Hepatocyte (in vitro differentiated cells): ENCODE data around the gene PRDM15.

Experiments used
- CTCF ChIP-seq: fragments of 200-600 bp; sonication (generic); IDR thresholded peaks from 2 replicates; pipeline ENCODE4 v1.5.1; 2016; ENCODE audit warnings: antibody characterized with exemption, mild to moderate bottlenecking; ENCODE audit not compliant: poor library complexity
- EZH2 ChIP-seq: fragments of 200-600 bp; sonication (generic); IDR thresholded peaks from 2 replicates; pipeline ENCODE4 v1.6.1; 2016; ENCODE audit warnings: antibody characterized with exemption, mild to moderate bottlenecking, borderline replicate concordance

- TF ChIP-seq CTCF (no peak), EZH2 (no peak)
These were observed 21.3 kb downstream of the PRDM15 start for GRCh38 chr21:41857771-41858300.
